NCI-H1092 treated with DMSO at 0.1 percent for 48 hours (cell line): ENCODE data around the gene PCDHGB2.
"Not testable (repeated sequence)": the region's sequence is repeated elsewhere in the genome, so short reads cannot be mapped to it uniquely, and the experiment has no call there.

Experiments used
- DNase-seq: peaks from one replicate; lab custom pipeline; 2025; lab: John Stamatoyannopoulos, UW

The PCDHGB2 gene

DNA sequence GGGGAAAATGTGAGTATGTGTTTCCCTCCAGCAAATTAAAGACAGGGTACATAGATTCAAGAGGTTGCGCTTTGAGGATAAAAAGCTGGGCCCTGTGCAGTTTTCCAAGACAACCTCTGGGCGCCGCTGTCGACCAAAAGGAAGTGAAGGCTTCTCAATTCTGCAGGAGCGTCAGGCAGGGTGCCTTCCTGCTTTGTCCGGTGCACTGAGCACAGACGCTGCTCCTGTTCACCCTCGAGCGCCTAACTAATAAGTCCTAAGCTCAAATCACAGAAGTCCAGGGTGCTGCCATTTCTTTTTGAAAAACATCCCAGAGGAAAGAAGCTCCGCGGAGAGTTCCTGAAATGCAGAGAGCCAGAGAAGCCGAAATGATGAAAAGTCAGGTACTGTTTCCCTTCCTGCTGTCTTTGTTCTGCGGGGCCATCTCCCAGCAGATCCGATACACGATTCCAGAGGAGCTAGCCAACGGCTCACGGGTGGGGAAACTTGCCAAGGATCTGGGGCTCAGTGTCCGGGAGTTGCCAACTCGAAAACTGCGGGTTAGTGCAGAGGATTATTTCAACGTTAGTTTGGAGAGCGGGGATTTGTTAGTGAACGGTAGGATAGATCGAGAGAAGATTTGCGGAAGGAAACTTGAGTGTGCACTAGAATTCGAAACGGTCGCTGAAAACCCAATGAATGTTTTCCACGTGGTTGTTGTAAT is 9.7 kb upstream of the PCDHGB2 start, which contains the start of gene PCDHGB1:
PCDHGB1 (plus strand) TSS at position 183 of the 703 bp plus-strand sequence; CDS start at position 345, 162 bp downstream.
- DNase-seq: peak; percentile 13

DNA sequence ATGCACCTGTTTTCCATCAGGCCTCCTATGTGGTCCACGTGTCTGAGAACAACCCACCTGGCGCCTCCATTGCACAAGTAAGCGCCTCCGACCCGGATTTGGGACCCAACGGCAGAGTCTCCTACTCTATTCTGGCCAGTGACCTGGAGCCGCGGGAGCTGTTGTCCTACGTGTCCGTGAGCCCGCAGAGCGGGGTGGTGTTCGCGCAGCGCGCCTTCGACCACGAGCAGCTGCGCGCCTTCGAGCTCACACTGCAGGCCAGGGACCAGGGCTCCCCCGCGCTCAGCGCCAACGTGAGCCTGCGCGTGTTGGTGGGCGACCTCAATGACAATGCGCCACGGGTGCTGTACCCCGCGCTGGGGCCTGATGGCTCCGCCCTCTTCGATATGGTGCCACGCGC is 8.2 kb upstream of the PCDHGB2 start:
- DNase-seq: no peak

DNA sequence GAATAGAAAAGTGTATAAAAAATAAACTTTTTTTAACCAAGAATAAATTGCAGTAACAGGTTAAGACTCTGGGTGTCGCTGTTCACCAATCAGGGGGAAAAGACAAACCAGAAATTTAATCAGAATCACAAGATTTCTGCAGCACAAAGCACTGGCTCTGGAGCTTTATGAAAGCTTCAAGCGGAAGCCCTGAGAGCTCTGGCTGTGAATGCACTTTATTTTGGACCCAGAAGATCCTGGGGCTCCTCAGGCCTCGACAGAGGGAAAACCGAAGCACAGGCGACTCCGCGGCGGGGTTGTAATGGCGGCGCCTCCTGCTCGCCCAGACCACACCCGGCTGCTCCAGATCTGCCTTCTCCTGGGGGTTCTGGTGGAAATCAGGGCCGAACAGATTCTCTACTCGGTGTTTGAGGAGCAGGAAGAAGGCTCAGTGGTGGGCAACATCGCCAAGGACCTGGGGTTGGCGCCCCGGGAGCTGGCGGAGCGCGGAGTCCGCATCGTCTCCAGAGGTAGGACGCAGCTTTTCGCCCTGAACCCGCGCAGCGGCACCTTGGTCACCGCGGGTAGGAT is 4.8 kb upstream of the PCDHGB2 start, which contains the start of gene PCDHGA4:
PCDHGA4 (plus strand) TSS at position 122 of the 570 bp plus-strand sequence; CDS start at position 209, 87 bp downstream.
- DNase-seq: no peak

DNA sequence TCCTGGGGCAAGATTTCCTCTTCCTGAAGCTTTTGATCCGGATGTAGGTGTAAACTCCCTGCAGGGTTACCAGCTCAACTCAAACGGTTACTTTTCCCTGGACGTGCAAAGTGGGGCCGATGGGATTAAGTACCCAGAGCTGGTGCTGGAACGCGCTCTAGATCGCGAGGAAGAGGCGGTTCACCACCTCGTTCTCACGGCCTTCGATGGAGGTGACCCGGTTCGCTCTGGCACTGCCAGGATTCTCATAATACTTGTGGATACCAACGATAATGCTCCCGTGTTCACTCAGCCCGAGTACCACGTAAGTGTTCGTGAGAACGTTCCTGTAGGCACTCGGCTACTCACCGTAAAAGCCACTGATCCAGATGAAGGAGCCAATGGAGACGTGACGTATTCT is 4.2 kb upstream of the PCDHGB2 start:
- DNase-seq: no peak

DNA sequence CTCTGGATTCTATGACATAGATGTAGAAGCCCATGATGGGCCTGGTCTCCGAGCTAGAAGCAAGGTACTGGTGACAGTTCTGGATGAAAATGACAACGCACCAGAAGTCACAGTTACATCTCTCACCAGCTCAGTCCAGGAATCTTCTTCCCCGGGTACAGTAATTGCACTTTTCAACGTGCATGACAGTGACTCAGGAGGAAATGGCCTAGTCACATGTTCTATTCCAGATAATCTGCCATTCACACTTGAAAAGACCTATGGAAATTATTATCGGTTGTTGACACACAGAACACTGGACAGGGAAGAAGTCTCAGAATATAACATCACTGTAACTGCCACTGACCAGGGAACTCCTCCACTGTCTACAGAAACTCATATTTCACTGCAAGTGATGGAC is 3.7 kb upstream of the PCDHGB2 start:
- no peak for DNase-seq

DNA sequence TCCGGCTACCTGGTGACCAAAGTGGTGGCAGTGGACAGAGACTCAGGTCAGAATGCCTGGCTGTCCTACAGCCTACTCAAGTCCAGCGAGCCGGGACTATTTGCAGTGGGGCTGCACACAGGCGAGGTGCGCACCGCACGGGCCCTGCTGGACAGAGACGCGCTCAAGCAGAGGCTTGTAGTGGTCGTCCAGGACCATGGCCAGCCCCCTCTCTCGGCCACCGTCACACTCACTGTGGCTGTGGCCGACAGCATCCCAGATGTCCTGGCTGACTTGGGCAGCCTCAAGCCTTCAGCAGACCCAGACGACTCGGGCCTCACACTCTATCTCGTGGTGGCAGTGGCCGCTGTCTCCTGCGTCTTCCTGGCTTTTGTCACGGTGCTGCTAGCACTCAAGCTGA is 2.8 kb upstream of the PCDHGB2 start:
- no peak for DNase-seq

DNA sequence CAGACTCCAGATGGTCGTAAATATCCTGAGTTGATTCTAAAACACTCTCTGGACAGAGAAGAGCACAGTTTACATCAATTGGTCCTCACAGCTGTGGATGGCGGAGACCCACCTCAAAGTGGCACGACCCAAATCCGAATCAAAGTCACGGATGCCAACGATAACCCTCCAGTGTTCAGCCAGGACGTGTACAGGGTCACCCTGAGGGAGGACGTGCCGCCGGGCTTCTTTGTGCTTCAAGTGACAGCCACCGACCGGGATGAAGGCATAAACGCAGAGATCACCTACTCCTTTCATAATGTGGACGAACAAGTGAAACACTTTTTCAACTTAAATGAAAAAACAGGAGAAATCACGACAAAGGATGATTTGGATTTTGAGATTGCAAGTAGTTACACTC is 891 bp downstream of the PCDHGB2 start:
- DNase-seq: no peak

DNA sequence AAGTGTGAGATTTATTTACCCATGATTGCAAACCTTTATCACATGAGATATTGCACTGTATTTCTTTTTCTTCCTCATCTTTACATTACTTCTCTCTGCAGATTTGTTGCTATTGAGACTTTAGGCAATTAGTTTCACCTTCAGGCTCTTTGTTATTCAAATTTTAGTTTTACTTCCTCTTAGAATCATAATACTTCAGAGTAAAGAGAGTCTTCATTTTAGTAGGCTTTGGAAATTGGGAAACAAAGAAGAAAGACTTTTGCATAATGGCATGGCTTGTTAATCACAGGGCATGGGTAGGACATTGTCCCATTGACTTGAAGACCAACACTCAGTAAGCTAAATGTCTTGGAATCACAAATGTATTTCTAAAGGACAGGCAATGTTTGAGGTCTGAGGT is 2.9 kb downstream of the PCDHGB2 start:
- no peak for DNase-seq

DNA sequence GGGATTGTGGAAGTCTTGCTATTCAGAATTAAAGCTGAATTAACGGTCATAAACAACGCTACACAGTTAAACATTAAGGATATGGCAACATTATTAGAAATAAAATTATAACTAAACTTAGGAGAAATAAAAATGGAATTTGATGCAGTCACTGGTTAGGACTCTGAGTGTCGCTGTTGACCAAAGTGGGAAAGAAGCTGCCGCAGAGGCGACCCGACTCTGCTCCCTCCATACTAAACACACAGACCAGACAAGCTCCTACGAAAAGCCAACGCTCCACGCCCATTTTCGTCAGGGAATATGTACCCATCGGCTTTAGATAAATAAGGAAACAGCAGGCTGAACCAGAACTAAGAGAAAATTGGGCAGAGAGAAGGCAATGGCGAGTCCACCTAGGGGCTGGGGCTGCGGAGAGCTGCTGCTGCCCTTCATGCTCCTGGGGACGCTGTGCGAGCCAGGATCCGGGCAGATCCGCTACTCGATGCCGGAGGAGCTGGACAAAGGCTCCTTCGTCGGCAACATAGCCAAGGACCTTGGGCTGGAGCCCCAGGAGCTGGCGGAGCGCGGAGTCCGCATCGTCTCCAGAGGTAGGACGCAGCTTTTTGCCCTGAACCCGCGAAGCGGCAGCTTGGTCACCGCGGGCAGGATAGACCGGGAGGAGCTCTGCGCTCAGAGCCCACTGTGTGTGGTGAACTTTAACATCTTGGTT is 4.3 kb downstream of the PCDHGB2 start, which contains the start of gene PCDHGA5:
PCDHGA5 (plus strand) TSS at position 211 of the 709 bp plus-strand sequence; CDS start at position 380, 169 bp downstream.
- no peak for DNase-seq

DNA sequence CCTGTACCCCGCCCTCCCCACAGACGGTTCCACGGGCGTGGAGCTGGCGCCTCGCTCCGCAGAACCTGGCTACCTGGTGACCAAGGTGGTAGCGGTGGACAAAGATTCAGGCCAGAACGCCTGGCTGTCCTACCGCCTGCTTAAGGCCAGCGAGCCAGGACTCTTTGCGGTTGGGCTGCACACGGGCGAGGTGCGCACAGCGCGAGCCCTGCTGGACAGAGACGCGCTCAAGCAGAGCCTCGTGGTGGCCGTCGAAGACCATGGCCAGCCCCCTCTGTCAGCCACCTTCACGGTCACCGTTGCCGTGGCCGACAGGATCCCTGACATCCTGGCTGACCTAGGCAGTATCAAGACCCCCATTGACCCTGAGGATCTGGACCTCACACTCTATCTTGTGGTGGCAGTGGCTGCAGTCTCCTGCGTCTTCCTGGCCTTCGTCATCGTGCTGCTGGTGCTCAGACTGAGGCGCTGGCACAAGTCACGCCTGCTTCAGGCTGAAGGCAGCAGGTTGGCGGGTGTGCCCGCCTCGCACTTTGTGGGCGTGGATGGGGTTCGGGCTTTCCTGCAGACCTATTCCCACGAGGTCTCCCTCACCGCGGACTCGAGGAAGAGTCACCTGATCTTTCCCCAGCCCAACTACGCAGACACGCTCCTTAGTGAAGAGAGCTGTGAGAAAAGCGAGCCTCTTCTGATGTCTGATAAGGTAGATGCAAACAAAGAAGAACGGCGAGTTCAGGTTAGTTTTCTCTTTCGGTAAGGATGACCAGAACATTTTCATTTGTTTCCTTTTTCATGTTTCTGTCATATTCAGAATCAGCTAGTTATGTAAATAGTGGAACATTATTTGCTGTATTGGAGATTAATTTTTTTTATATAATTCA is 6.5 kb downstream of the PCDHGB2 start:
- no peak for DNase-seq

DNA sequence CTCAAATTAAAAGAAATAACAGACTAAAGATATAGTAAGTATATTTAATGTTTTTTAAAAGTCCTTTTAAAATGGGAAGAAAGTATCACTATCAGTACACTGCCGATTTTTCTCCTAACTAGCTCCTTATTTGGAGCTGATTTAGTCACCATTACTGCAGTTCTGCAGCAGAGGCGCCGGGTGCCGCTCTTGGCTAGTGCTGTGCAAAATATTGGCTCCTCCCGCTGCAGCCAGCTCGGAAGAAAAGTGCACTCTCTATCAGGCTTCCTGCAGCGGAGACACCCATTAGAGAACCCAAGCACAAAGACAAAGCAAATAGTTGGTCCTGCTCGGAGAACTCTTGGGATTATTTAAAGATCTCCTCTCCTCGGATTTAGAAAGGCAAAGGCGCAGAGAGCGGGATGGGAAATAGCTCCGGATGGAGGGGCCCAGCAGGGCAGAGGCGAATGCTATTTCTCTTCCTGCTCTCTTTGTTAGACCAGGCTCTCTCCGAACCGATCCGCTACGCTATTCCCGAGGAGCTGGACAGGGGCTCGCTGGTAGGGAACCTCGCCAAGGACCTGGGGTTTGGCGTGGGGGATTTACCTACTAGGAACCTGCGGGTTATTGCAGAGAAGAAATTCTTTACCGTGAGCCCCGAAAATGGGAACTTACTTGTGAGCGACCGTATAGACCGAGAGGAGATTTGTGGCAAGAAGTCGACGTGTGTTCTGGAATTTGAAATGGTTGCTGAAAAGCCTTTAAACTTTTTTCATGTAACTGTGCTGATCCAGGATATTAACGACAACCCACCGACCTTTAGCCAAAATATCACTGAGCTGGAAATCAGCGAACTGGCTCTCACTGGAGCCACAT is 10.4 kb downstream of the PCDHGB2 start, which contains the start of gene PCDHGB3:
PCDHGB3 (plus strand) TSS at position 249 of the 855 bp plus-strand sequence; CDS start at position 402, 153 bp downstream.
- no peak for DNase-seq

DNA sequence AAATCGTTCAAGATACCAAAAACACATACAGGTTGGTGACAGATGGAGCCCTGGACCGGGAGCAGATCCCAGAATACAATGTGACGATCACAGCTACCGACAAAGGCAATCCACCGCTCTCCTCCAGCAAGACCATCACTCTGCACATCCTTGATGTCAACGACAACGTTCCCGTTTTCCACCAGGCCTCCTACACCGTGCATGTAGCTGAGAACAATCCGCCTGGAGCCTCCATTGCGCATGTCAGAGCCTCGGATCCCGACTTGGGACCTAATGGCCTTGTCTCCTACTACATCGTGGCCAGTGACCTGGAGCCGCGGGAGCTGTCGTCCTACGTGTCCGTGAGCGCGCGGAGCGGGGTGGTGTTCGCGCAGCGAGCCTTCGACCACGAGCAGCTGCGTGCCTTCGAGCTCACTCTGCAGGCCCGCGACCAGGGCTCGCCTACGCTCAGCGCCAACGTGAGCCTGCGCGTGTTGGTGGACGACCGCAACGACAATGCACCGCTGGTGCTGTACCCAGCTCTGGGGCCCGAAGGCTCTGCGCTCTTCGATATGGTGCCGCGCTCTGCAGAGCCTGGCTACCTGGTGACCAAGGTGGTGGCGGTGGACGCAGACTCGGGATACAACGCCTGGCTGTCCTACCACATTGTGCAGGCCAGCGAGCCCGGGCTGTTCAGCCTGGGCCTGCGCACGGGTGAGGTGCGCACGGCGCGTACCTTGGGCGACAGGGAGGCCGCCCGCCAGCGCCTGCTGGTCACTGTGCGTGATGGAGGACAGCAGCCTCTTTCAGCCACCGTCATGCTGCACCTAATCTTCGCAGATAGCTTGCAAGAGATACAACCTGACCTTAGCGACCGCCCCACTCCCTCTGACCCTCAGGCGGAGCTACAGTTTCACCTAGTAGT is 12.0 kb downstream of the PCDHGB2 start:
- no peak for DNase-seq

DNA sequence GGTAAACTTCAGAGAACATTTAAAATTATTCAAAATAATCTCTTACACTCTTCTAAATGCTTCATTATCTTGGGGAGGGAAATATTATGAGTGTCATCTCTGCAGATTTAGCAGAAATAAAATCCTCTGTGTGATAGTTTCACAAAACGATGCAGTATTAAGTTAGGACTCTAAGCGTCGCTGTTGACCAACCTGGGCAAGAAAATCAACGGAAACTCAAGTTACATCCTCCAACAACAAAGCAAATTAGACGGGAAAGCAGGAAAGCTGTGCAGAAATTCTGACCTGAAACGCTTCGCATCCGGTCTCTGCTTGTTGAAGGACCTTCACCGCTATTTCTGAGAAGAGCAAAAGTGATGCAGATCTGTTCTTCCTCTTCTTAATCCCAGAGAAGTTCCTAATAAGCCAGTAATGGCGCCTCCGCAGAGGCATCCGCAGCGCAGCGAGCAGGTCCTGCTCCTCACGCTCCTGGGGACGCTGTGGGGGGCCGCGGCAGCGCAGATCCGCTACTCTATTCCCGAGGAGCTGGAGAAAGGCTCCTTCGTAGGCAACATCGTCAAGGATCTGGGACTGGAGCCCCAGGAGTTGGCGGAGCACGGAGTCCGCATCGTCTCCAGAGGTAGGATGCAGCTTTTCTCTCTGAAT is 14.0 kb downstream of the PCDHGB2 start, which contains the start of gene PCDHGA6:
PCDHGA6 (plus strand) TSS at position 219 of the 645 bp plus-strand sequence; CDS start at position 412, 193 bp downstream.
- no peak for DNase-seq

DNA sequence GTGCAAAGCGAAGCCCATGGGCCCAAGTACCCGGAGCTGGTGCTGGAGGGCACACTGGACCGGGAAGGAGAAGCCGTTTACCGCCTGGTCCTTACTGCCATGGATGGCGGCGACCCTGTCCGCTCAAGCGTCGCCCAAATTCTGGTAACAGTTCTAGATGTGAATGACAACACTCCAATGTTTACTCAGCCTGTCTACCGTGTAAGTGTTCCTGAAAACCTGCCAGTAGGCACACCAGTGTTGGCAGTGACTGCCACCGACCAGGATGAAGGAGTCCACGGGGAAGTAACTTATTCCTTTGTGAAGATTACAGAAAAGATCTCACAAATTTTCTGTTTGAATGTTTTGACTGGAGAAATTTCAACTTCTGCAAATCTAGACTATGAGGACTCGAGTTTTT is 14.8 kb downstream of the PCDHGB2 start:
- no peak for DNase-seq

DNA sequence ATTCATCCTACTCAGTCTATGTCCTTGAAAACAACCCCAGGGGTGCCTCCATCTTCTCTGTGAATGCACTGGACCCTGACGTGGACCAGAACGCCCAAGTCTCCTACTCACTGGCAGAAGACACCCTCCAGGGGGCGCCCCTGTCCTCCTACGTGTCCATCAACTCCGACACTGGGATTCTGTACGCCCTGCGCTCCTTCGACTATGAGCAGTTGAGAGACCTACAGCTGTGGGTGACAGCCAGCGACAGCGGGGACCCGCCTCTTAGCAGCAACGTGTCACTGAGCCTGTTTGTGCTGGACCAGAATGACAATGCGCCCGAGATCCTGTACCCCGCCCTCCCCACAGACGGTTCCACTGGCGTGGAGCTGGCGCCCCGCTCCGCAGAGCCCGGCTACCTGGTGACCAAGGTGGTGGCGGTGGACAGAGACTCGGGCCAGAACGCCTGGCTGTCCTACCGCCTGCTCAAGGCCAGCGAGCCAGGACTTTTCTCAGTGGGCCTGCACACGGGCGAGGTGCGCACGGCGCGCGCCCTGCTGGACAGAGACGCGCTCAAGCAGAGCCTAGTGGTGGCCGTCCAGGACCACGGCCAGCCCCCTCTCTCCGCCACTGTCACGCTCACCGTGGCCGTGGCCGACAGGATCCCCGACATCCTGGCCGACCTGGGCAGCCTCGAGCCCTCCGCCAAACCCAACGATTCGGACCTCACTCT is 15.8 kb downstream of the PCDHGB2 start:
- DNase-seq: not testable (repeated sequence)

DNA sequence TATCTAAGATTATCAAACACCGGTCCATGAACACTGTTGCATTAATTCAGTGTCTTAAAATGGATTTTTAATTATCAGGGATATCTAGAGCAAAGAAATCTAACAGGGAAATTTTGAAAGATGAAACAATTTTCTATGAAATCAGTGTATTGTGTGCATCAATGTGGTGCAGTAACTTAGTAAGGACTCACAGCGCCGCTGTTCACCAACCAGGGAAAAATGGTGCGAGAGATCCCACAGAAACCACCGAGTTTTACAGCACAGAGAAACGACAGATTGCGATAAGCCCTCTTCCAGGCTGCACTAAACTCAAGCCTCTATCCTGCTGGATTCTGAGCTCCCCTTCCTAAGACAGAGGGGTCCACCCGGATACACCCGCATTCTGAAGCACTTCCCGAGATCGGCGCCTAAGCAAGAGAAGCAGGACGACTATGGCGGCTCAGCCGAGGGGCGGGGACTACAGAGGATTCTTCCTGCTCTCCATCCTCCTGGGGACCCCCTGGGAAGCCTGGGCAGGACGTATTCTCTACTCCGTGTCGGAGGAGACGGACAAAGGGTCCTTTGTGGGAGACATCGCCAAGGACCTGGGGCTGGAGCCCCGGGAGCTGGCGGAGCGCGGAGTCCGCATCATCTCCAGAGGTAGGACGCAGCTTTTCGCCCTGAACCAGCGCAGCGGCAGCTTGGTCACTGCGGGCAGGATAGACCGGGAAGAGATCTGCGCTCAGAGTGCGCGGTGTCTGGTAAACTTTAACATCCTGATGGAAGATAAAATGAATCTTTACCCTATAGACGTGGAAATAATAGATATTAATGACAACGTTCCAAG is 22.9 kb downstream of the PCDHGB2 start, which contains the start of gene PCDHGA7:
PCDHGA7 (plus strand) TSS at position 274 of the 826 bp plus-strand sequence; CDS start at position 432, 158 bp downstream.
- no peak for DNase-seq

DNA sequence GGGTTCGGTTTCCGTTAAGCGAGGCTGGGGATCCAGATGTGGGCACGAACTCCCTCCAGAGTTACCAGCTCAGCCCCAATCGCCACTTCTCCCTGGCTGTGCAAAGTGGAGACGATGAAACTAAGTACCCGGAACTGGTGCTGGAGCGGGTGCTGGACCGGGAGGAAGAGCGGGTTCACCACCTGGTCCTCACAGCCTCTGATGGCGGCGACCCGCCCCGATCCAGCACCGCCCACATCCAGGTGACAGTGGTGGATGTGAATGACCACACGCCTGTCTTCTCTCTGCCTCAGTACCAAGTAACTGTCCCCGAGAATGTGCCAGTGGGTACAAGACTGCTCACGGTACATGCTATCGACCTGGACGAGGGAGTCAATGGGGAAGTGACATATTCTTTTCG is 23.6 kb downstream of the PCDHGB2 start:
- DNase-seq: no peak
